ENCODE data around the gene GLS.
"Not testable (repeated sequence)": the region's sequence is repeated elsewhere in the genome, so short reads cannot be mapped to it uniquely, and the experiment has no call there.

Gene GLS

DNA sequence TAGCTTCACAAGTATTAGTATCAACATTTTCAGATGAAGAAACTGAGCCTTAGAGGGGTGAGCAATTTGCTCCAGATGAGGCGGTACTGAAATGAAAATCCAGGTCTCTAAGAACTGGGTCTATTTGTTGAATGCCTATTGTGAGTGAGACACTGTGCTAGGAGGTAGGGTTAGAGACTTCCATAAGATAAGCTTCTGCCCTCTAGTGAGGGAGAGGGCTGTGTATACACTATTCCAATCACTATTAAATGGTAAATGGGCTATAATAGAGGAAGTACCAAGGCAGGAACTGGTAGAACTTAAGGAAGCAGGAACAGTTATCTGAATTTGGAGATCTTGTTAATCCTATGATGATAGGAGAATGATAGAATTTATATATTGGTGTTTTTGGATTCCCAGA is 23.6 kb upstream of the GLS start:
- no peak for DNase-seq (ENCODE audit: low read depth)

GRCh38 chr2:190858817-190859216 is 21.8 kb upstream of the GLS start:
- DNase-seq (ENCODE audit: low read depth), result no peak

DNA sequence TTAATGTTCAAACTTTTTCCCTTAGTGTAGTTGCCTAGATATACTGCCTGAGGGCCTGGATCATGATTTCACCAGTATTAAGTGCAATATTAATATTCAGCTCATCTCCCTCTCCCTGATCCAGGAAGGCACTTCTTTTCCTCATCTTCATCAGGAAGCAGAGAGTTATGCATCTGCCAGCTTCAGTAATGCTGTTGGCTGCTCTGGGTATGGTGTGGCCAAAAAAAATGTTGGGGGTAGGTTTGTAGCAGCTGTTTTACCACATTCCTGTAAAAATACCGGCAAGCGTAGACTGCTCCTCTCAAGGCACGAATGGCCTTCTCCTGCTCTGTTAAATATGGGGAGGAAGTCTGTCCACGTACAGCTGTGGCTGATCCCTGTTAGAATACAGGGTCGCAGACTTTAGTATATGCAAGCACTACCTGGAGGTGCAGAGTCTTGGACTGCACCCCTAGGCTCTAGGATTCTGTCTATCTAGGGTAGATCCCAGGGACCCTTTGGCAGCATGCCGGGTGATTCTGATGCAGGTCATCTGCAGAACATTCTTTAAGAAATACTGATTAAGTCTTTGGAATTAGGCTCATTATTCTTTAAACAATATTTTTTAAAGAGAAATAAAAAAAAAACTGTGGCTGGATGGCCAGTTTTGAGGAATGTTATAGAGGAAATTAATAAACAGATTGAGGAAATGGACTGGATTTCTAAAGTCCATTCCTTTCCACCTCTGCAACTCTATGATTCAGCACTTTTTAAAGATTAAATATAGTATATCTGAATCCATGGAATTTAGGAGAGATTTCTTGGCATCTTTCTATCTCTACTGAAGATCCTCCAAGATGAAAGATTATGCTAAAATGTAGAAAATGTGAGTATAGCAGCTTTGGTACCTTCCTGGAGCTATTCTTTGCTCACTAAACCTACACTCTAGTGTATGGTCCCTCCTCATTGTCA is 21.0 kb upstream of the GLS start:
- no peak for DNase-seq (ENCODE audit: low read depth)

DNA sequence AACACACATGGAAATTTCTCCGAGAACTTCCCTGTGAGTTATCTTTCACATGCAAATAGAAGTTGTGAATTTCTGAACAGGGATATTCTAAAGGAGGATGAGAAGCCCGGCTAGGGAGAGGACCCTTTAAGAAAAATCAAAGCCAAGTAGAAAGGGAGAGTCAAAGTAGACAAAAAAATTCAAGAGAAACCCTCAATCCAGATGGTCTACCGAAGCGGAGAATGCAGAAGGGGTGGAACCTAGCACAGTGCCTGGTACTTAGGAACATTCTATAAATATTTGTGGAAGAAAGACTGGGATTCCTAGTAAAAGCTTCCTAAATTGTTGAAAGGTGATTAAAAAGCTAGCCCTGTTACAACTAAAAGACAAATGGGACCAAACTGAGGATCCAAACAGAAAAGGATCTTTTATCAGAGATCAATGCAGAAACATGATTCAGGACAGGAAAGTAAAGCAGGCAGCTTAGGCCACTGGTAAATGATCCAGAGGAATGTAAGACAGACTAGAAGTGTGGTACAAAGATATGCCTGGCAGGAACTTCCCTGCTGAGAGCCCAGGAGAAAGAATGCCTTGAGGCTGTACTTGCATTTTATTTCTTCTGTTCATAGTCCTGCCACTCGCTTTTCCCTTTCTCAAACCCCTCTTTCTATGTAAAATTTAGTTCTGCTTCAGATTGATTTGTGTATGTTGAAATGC is 19.5 kb upstream of the GLS start:
- DNase-seq (ENCODE audit: low read depth), result no peak

DNA sequence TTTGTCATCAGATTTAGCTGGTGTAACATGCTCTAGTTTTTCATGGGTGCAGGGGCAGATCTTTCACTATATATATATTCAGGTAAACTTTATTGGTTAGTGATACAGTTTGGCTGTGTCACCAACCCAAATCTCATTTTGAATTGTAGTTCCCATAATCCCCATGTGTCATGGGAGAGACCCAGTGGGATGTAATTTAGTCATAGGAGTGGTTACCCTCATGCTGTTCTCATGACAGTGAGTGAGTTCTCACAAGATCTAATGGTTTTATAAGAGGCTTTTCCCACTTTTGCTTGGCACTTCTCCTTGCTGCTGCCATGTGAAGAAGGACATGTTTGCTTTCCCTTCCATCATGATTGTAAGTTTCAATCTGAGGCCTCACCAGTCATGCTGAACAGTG is 18.5 kb upstream of the GLS start:
- not testable (repeated sequence) for DNase-seq (ENCODE audit: low read depth)

DNA sequence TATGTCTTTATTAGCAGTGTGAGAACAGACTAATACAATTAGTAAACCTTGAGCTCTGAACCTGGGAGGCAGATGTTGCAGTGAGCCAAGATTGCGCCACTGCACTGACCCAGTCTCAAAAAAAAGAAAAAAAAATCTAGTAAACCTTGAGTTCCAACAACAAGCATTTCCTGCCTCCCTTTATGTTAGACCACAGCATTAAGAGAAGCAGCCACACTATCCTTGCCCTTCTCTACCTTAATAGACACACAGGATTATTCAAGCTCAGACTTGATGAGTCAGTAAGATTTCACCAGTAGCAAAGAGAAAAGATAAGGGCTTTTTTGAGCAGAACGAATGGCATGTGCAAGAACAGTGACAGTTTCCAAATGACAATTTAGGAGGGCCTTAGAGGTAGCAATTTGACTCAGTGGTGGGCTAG is 18.0 kb upstream of the GLS start:
- DNase-seq (ENCODE audit: low read depth), result no peak

- no peak for DNase-seq (ENCODE audit: low read depth)
Observed at GRCh38 chr2:190863946-190864345, 16.7 kb upstream of the GLS start.

DNA sequence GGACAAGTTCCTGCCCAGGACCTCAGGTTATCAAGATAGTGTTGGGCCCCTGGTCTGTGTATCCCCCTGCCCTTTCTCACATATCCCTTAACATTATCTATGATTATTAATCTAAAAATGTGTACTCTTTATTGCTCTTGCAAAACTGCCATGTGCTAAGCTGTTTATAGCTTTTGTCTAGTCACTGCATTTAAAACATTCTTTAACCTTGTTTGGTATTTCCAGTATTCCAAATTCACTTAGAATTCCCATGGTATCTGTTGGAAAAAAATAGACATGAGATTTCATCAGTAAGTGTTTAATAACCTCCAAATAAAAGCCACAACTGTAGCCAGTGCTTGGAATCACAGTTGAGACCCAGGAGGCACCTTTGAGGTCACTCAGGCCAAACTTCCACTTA is 16.2 kb upstream of the GLS start:
- no peak for DNase-seq (ENCODE audit: low read depth)

DNA sequence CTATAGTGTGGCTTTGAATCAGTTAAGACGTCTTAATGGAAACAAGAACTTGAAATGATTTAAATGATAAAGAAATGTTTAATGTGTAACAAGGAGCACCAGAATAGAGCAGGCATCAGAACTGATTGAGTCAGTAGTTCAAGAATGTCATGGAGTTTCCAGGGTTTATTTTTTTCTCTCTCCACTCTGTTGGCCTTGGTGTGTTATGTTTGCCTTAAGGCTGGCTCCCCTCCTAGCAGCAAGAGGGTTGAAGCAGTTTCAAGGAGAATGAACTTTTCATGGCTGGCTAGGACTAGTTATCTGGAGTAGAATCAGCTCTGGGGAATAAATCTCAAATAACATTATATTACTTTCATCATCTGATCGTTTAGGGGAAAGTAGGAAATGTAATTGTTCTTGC is 13.4 kb upstream of the GLS start:
- peak; percentile 74 for DNase-seq (ENCODE audit: low read depth)

GRCh38 chr2:190867832-190868231 is 12.8 kb upstream of the GLS start:
- DNase-seq (ENCODE audit: low read depth), result no peak

DNA sequence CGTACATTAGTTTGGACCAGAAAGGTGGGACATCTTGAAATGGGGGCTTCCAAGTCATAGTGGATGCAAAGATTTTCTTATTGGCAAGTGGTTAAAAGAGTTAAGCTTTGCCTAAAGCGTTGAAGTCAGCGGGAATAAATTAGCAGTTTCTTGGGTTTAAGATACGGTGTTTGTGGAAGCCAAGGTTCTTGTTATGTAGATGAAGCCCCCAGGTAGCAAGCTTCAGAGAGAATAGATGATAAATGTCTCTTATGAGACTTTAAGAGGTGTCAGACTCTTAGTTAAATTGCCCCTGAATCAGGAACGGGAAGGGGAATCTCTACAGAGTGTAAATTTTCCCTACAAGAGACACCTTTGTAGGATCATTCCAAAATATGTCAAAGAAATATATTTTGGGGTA is 10.9 kb upstream of the GLS start:
- DNase-seq (ENCODE audit: low read depth), result no peak

DNA sequence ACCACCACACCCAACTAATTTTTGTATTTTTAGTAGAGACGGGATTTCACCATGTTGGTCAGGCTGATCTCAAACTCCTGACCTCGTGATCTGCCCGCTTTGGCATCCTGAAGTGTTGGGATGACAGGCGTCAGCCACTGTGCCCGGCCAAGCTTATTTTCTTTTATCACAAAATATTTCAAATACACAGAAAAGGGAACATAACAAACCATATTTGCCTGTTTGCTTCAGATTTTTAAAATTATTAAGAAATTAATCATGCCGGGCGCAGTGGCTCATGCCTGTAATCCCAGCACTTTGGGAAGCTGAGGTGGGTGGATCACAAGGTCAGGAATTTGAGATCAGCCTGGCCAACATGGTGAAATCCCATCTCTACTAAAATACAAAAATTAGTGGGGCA is 7.2 kb upstream of the GLS start:
- DNase-seq (ENCODE audit: low read depth), result not testable (repeated sequence)

DNA sequence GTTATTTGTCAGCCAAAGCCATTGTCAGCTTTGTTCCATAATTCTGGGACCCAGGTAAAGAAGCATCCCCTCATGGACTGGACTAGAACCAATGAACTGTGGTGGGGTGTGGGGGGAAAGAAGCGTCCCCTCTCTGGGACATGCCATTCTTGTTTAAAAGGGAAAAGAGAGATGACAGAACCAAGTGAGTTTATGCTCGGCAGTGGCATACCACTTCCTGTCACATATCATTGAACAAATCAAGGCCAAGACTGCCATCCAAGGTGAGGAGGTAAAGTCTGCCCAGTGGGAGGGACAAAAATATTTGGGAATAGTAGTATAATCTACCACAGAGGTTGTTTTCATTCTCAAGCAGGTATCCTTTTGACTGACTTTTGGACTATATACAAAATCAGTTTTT is 4.7 kb upstream of the GLS start:
- DNase-seq (ENCODE audit: low read depth), result no peak

DNA sequence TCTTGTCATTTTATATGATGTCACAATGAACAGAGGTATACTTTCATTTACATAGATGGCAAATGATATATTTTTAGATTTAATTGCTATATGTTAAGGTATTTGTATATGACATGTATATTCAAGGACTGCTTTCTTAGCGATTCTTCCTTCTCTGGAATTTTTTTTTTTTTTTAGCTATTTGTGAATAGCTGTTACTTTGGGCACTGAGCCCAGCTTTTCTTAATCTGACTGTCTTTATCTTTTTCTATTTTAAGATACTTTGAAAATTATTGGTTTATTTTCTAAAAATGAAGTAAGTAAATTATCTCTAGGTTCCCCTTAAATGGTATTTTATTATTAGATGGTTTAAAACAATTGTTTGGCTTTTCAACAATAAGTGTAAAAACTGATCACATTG is 4.0 kb upstream of the GLS start:
- DNase-seq (ENCODE audit: low read depth), result no peak

DNA sequence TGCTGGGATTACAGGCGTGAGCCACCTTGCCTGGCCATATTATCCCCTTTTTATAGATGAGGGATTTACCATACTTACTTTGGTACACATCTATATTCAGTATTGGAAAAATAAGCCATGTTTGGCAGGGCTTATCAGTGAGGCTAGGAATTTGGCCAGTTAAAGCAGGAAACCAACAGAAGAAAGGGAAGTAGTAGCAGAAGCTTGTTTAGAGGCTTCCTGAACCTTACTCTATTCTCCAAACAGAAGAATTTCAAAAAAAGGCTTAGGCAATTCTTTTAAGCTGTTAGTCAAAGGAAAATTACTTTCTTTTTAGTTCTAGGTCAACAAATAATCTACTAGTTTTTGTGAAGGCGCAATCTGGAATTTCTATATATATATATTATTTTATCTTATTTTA is 3.2 kb upstream of the GLS start:
- DNase-seq (ENCODE audit: low read depth), result no peak

- DNase-seq (ENCODE audit: low read depth), result peak; percentile 41
Observed at GRCh38 chr2:190879474-190880377, 895 bp upstream of the GLS start.

DNA sequence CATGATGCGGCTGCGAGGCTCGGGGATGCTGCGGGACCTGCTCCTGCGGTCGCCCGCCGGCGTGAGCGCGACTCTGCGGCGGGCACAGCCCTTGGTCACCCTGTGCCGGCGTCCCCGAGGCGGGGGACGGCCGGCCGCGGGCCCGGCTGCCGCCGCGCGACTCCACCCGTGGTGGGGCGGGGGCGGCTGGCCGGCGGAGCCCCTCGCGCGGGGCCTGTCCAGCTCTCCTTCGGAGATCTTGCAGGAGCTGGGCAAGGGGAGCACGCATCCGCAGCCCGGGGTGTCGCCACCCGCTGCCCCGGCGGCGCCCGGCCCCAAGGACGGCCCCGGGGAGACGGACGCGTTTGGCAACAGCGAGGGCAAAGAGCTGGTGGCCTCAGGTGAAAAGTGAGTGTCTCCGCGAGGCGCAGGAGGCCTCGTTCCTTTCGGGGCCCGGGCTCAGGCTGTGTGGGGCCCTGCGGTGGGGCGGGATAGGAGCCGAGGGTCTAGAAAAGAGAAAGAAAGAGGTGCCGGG is 520 bp downstream of the GLS start:
- DNase-seq (ENCODE audit: low read depth), result no peak

GRCh38 chr2:190881598-190882410 is 1.2 kb downstream of the GLS start:
- peak; percentile 55 for DNase-seq (ENCODE audit: low read depth)

DNA sequence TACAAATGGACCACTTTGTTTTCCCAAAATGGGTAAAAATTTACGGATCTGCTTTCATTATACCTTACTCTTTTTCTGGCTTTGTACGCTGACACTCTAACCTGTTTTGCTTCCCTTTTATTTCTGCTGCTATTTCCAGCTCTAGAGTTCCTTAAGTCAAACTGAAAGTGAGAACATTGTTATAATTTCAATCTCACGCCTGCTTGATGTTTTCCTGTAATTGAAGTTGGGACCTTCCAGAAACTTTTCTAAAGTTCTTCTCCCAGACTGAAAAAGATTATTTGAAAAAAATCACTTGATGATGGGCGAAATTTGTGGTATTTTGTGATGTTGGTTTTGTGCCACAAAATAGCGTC is 1.8 kb downstream of the GLS start:
- no peak for DNase-seq (ENCODE audit: low read depth)

GRCh38 chr2:190882856-190883582 is 2.4 kb downstream of the GLS start:
- DNase-seq (ENCODE audit: low read depth), result no peak

DNA sequence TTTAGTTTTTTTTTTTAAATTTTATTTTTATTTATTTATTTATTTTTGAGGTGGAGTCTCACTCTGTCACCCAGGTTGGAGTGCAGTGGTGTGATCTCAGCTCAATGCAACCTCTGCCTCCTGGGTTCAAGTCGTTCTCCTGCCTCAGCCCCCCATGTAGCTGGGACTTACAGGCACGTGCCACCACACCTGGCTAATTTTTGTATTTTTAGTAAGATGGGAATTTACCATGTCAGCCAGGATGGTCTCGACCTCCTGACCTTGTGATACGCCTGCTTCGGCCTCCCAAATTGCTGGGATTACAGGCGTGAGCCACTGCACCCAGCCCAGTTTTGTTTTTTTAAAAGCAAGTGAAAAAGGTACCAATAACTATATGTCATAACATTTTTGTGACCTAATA is 5.2 kb downstream of the GLS start:
- DNase-seq (ENCODE audit: low read depth), result not testable (repeated sequence)
